BLaER1 treated with 17β-estradiol and CSF1 and Interleukin-3, amounts not matched to agents 10 nM and 100 nM (cell line): ENCODE data around the gene CHURC1.

ENCODE experiments used
- H3K27ac ChIP-seq, 11 experiments: shearing (Covaris generic); formaldehyde crosslinking; 2 replicates each; pipeline ENCODE4 v1.8.1; 2022
- H3K27me3 ChIP-seq, 11 experiments: shearing (Covaris generic); formaldehyde crosslinking; 2 replicates each; pipeline ENCODE4 v1.8.1; 2022
- H3K36me3 ChIP-seq, 11 experiments: shearing (Covaris generic); formaldehyde crosslinking; 2 replicates each; pipeline ENCODE4 v1.8.1; 2022
- H3K4me1 ChIP-seq, 10 experiments: shearing (Covaris generic); formaldehyde crosslinking; 2 replicates each; pipeline ENCODE4 v1.8.1; 2022
- H3K4me2 ChIP-seq, 11 experiments: shearing (Covaris generic); formaldehyde crosslinking; 2 replicates each; pipeline ENCODE4 v1.8.1; 2022
- H3K4me3 ChIP-seq, 10 experiments: shearing (Covaris generic); formaldehyde crosslinking; 2 replicates each; pipeline ENCODE4 v1.8.1; 2022
- H3K9ac ChIP-seq, 11 experiments: shearing (Covaris generic); formaldehyde crosslinking; 2 replicates each; pipeline ENCODE4 v1.8.1; 2022
- H3K9me3 ChIP-seq, 11 experiments: shearing (Covaris generic); formaldehyde crosslinking; replicated peaks in 1 of 11; 2 replicates each; pipeline ENCODE4 v1.8.1; 2022
- H4K20me1 ChIP-seq, 11 experiments: shearing (Covaris generic); formaldehyde crosslinking; 2 replicates each; pipeline ENCODE4 v1.8.1; 2022
- Cebpa-rat ChIP-seq, 11 experiments: shearing (Covaris generic); IDR thresholded peaks; 2 replicates each; pipeline ENCODE4 v1.8.1; 2022

The CHURC1 gene

DNA sequence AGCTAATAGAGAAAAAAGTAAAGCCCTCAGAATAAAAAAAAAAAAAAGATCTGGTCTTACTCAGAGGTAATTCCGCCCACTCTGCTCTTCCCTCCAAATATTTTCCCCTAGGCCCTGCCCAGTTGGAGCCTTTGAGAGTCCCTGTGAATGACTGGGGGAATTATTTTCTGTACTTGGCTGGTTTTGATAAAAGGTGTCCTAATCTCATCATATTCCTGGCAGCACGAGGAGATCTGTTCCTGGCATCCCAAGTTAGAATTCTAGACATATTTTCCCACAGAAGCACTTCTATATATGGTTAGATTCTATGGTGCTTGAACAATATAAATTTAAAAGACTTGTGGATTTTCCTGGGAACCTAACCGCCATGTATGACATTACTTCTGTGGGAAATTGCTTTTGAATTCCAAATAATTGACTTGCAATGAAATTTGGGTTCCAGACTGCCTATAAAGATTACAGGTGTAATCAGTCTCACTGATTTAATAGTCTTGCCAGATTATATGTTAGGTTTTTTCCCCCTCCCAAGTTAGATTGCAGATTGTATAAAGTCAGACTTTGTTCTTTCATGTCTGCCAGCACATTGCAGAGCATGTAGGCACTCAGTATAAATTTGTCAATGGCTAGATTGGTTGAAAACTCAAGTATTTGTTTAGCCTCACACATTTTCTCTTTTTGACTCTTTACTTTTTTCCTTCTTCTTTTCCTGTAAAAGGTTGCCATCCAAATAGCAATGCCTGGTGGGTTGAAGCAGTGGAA lies 16.0 kb downstream of the CHURC1 start:
- H3K4me1 ChIP-seq = peaks cover 10 to 31% (median 26%) of the 10 kb centered on the region in 10 experiments
- H4K20me1 ChIP-seq = peaks cover 0 to 89% (median 19%) of the 10 kb centered on the region in 11 experiments; a peak in 12 of 22 replicates
- H3K36me3 ChIP-seq = peaks cover 85 to 99% (median 96%) of the 10 kb centered on the region in 11 experiments
- H3K4me2 ChIP-seq = no peak overlapping the region
- no peak overlapping the region for H3K9ac ChIP-seq
- no peaks in the 10 kb centered on the region for H3K27me3 ChIP-seq
- no peak for TF ChIP-seq Cebpa-rat (IDR thresholded peaks at IDR 0.05)
- no peak overlapping the region for H3K4me3 ChIP-seq
- no peaks in the 10 kb centered on the region; a peak in 1 of 22 replicates for H3K9me3 ChIP-seq
- no peak overlapping the region for H3K27ac ChIP-seq

GRCh38 chr14:64931123-64931522 lies 16.9 kb downstream of the CHURC1 start:
- Histone ChIP-seq H3K27ac (no peak overlapping the region), H3K9ac (no peak overlapping the region), H3K36me3 (peaks cover 85 to 99% (median 91%) of the 10 kb centered on the region in 11 experiments), H3K4me2 (no peak overlapping the region), H4K20me1 (peaks cover 0 to 90% (median 16%) of the 10 kb centered on the region in 11 experiments; a peak in 15 of 22 replicates), H3K4me1 (peaks cover 10 to 35% (median 26%) of the 10 kb centered on the region in 10 experiments), H3K27me3 (no peaks in the 10 kb centered on the region), H3K4me3 (no peak overlapping the region), H3K9me3 (no peaks in the 10 kb centered on the region; a peak in 1 of 22 replicates)
- TF ChIP-seq Cebpa-rat (IDR thresholded peaks at IDR 0.05) = no peak

DNA sequence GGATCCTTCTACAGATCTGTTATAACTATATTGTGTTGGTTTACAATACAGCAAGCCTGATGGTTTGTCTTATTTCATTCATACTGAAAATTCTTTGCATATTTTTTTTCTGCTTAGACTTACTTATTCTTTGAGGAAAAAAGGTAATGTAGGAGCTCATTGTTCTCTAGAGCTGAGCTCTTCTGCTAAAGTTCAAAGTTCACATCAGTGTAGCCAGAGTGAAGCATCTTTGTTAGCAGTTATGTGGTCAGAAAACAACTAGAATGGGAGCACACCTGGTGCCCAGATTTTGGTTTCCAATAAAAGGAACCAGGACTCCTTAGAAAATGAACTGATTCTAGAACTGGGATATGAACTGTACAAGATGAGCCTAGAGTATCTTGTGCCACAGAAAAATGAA lies 18.0 kb downstream of the CHURC1 start:
- peaks cover 10 to 37% (median 21%) of the 10 kb centered on the region in 10 experiments for H3K4me1 ChIP-seq
- no peak overlapping the region for H3K27ac ChIP-seq
- no peak overlapping the region for H3K9ac ChIP-seq
- no peak for TF ChIP-seq Cebpa-rat (IDR thresholded peaks at IDR 0.05)
- peaks cover 77 to 99% (median 89%) of the 10 kb centered on the region in 11 experiments for H3K36me3 ChIP-seq
- H4K20me1 ChIP-seq = peaks cover 1 to 90% (median 27%) of the 10 kb centered on the region in 11 experiments; a peak in 17 of 22 replicates
- no peak overlapping the region for H3K4me3 ChIP-seq
- H3K4me2 ChIP-seq = no peak overlapping the region
- no peaks in the 10 kb centered on the region; a peak in 1 of 22 replicates for H3K9me3 ChIP-seq
- no peaks in the 10 kb centered on the region for H3K27me3 ChIP-seq

- no peaks in the 10 kb centered on the region for H3K27me3 ChIP-seq
- no peak overlapping the region for H3K4me2 ChIP-seq
- H3K4me3 ChIP-seq = no peak overlapping the region
- peaks cover 83 to 100% (median 92%) of the 10 kb centered on the region in 11 experiments for H3K36me3 ChIP-seq
- peaks cover 6 to 93% (median 42%) of the 10 kb centered on the region in 11 experiments; a peak in 17 of 22 replicates for H4K20me1 ChIP-seq
- TF ChIP-seq Cebpa-rat (IDR thresholded peaks at IDR 0.05) = no peak
- H3K27ac ChIP-seq = no peak overlapping the region
- H3K9me3 ChIP-seq = no peaks in the 10 kb centered on the region
- H3K4me1 ChIP-seq = peaks cover 0 to 22% (median 5%) of the 10 kb centered on the region in 10 experiments; a peak in 8 of 20 replicates
- H3K9ac ChIP-seq = no peak overlapping the region
These were observed 20.2 kb downstream of the CHURC1 start for GRCh38 chr14:64934338-64934929.

DNA sequence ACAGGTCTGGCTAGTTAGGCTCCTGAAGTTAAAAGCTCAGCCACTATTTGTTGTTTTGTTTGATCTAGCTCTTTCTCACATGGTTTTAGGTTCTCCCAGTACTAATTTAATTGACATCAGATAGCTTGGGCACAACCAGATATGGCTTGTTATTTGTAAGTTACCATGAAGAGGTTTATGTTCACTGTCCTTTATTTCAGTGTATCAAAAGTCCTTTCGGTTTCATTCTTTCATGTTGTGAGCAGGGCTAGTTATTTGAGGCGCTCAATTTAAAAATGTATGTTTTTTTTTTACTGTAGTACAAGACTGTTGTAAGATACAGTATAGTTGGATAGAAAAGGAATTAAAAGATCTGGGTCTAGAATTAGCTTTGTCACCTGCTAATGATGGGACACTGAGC lies 21.3 kb downstream of the CHURC1 start:
- H3K27me3 ChIP-seq = no peaks in the 10 kb centered on the region
- no peak overlapping the region for H3K27ac ChIP-seq
- H3K9ac ChIP-seq = no peak overlapping the region
- H3K4me1 ChIP-seq = peaks cover 0 to 22% (median 5%) of the 10 kb centered on the region in 10 experiments; a peak in 8 of 20 replicates
- no peaks in the 10 kb centered on the region for H3K9me3 ChIP-seq
- no peak overlapping the region for H3K4me3 ChIP-seq
- peaks cover 6 to 94% (median 45%) of the 10 kb centered on the region in 11 experiments; a peak in 17 of 22 replicates for H4K20me1 ChIP-seq
- H3K36me3 ChIP-seq = peaks cover 79 to 100% (median 92%) of the 10 kb centered on the region in 11 experiments
- no peak overlapping the region; a peak in 1 of 22 replicates for H3K4me2 ChIP-seq
- no peak for TF ChIP-seq Cebpa-rat (IDR thresholded peaks at IDR 0.05)

DNA sequence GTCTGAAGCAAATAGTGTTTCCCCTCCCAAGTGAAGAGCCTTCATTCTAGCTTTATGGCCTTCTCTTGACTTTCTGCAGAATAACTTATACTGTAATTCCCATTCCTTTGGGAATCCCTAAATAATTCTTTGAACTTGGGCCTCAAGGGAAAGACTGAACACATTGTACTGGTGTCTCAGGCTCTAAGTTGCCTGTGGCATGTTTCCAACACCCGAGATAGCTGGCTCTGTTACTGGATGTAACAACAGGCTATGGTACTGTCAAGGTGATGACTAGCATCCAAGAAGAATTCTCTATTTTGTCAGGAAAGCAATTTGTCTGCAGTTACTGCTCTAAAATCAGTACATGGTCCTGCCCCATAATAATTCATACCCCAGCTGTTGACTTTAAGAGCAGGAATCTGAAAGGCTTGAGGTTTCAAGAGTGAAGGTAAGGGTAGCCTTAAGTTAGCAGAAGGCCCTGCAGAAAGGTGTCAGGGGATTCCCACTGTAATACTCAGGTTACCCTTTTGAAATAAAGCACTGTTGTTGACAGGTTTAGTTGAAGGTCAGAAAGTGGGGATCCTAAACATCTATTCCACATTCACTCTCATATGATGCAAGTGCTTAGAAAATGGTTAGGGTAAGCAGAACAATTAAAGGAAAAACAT lies 23.0 kb downstream of the CHURC1 start:
- peaks cover 0 to 22% (median 5%) of the 10 kb centered on the region in 10 experiments; a peak in 11 of 20 replicates for H3K4me1 ChIP-seq
- TF ChIP-seq Cebpa-rat (IDR thresholded peaks at IDR 0.05) = no peak

DNA sequence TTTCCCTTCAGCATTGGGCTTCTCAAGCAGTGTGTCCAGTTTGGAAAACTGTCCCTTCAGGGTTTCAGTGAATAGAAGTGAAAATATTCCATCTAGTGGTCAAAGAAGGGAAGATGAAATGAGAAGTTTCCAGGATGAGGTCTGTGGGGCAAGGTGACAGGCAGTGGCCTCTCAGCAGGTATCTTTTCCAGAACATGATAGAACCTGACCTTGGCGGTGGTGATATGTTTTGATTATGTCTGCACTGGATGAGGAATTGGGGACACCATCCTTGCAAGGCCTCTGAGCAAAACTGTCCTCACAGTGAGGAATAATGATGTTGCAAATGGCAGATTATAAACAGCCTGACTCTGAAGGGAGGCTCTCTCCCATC lies 23.6 kb downstream of the CHURC1 start:
- peaks cover 6 to 94% (median 50%) of the 10 kb centered on the region in 11 experiments; a peak in 17 of 22 replicates for H4K20me1 ChIP-seq
- no peak overlapping the region for H3K9ac ChIP-seq
- TF ChIP-seq Cebpa-rat (IDR thresholded peaks at IDR 0.05) = no peak
- H3K27me3 ChIP-seq = no peaks in the 10 kb centered on the region
- no peak overlapping the region for H3K4me3 ChIP-seq
- no peak overlapping the region for H3K27ac ChIP-seq
- H3K4me1 ChIP-seq = peaks cover 0 to 27% (median 9%) of the 10 kb centered on the region in 10 experiments; a peak in 15 of 20 replicates
- no peak overlapping the region for H3K4me2 ChIP-seq
- H3K9me3 ChIP-seq = no peaks in the 10 kb centered on the region
- H3K36me3 ChIP-seq = peaks cover 71 to 99% (median 81%) of the 10 kb centered on the region in 11 experiments

More for the DNA sequence above, 23.0 kb downstream of the CHURC1 start:
- Histone ChIP-seq H3K36me3 (peaks cover 75 to 100% (median 86%) of the 10 kb centered on the region in 11 experiments), H3K4me3 (no peak overlapping the region), H3K9ac (no peak overlapping the region), H3K4me2 (no peak overlapping the region), H3K27me3 (no peaks in the 10 kb centered on the region), H4K20me1 (peaks cover 6 to 93% (median 49%) of the 10 kb centered on the region in 11 experiments; a peak in 17 of 22 replicates), H3K9me3 (no peaks in the 10 kb centered on the region), H3K27ac (no peak overlapping the region)

- no peak overlapping the region for H3K9ac ChIP-seq
- peaks cover 6 to 91% (median 61%) of the 10 kb centered on the region in 11 experiments; a peak in 17 of 22 replicates for H4K20me1 ChIP-seq
- H3K9me3 ChIP-seq = no peaks in the 10 kb centered on the region
- H3K4me2 ChIP-seq = no peak overlapping the region
- no peak for TF ChIP-seq Cebpa-rat (IDR thresholded peaks at IDR 0.05)
- no peaks in the 10 kb centered on the region for H3K27me3 ChIP-seq
- peaks cover 12 to 38% (median 23%) of the 10 kb centered on the region in 10 experiments for H3K4me1 ChIP-seq
- peaks cover 58 to 93% (median 76%) of the 10 kb centered on the region in 11 experiments for H3K36me3 ChIP-seq
- no peak overlapping the region for H3K27ac ChIP-seq
- H3K4me3 ChIP-seq = no peak overlapping the region
These were observed 24.9 kb downstream of the CHURC1 start for GRCh38 chr14:64938972-64939816.
